ENCODE results near the gene ADGB.

- TF ChIP-seq POLR2AphosphoS5 (IDR thresholded peaks at IDR 0.05; ENCODE audit: low read depth, low read length) (no peak), POLR2A (IDR thresholded peaks at IDR 0.05; ENCODE audit: low read depth, low read length) (no peak)
Measured at GRCh38 chr6:146657432-146657831, 58.7 kb downstream of the ADGB start.

Data from GM12892 (cell line).